Uterus (tissue), 2 donors: Measurements from ENCODE around the gene RAB6B.

Experiments used
- CTCF ChIP-seq, 4 experiments: fragments of 200-600 bp in 2 of 4; fragments of 450-650 bp in 2 of 4; sonication (generic) in 2 of 4; IDR thresholded peaks; one replicate each; pipeline ENCODE4 v1.5.1; 2016 to 2019; ENCODE audit warnings: antibody characterized with exemption in 4 of 4, mild to moderate bottlenecking in 2 of 4, moderate library complexity in 1 of 4
- POLR2A ChIP-seq, 2 donors: fragments of 450-650 bp; IDR thresholded peaks; one replicate each; pipeline ENCODE4 v1.6.1; 2016; ENCODE audit warnings: antibody characterized with exemption in 2 of 2, mild to moderate bottlenecking in 1 of 2, moderate library complexity in 1 of 2

GRCh38 chr3:133944181-133944580 lies 48.5 kb upstream of the RAB6B start:
- no peak for TF ChIP-seq POLR2A (IDR thresholded peaks at IDR 0.05)
- no peak for TF ChIP-seq CTCF (IDR thresholded peaks at IDR 0.05)
